ENCODE data around the gene CCDC57.

- TF ChIP-seq EZH2 (IDR thresholded peaks at IDR 0.05; ENCODE audit: low read depth), result no peak
- no peak for TF ChIP-seq CTCF (conservative IDR thresholded peaks at IDR 0.05)
Measured at GRCh38 chr17:82179946-82180475, 32.6 kb downstream of the CCDC57 start.

Measured in PC-9 (cell line).